EL (cell line): ENCODE measurements around the gene USH2A.
A peak's percentile ranks its signal among the peaks of the same experiment; 100 is the strongest.

ENCODE experiments used
- DNase-seq: peaks from one replicate; pipeline ENCODE4 v3.0.0-alpha.2; 2016

USH2A gene

DNA sequence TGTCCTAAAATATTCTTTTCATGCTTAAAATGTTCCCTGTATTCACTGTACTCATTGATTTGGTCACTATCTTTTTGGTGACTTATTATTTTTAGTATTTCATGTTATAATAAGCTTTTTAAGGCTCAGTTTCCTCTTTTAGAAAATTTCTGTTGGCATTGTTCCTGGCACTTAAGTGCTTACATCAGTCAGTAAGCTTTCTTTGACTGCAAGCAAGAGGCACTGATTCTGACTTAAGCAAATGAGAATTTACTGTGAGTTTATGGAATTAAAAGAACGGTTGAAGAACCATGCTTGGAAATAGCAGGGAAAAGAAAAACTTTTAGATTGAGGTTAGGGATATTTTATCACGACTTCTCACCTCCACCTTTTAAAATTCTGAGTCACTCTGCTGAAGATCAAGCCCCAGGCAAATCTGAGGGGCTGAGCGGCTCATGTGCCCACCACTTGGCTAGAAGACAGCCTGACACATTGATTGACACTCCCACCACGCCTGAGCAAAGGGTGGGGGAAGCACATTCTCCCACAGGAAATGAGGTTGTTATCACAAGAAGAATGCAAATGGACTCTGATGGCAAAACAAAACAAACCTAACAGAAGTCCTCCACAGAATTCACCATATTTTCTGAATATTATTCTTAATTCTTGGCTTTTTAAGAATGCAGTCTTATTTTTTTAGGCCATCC lies 753.3 kb downstream of the USH2A start:
- peak; percentile 14 for DNase-seq

GRCh38 chr1:215667761-215668160 lies 755.5 kb downstream of the USH2A start:
- no peak for DNase-seq

GRCh38 chr1:215665215-215665614 lies 758.0 kb downstream of the USH2A start:
- peak; percentile 92 for DNase-seq

- DNase-seq, result no peak
These were observed 762.2 kb downstream of the USH2A start for GRCh38 chr1:215661033-215661432.

DNA sequence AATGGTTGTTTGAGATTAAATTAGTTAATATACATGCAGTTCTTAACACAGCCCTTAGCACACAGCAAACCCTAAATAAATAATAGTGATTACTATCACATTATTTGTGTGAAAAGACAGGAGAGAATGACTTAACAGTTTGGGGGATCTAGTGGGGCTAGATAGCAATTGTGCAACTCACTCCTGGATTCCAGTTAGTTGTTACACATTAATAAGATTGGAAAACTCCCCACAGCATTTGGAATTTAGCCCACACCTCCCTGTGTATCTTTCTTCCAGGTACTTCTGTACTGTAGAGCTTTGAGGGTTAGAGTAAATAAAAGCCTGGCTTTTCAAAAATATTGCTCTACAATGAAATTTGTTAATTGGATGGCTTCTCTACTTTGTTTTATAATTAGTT lies 763.0 kb downstream of the USH2A start:
- no peak for DNase-seq

- no peak for DNase-seq
These were observed 766.2 kb downstream of the USH2A start for GRCh38 chr1:215657047-215657446.

GRCh38 chr1:215652371-215652770 lies 770.9 kb downstream of the USH2A start:
- DNase-seq, result no peak

DNA sequence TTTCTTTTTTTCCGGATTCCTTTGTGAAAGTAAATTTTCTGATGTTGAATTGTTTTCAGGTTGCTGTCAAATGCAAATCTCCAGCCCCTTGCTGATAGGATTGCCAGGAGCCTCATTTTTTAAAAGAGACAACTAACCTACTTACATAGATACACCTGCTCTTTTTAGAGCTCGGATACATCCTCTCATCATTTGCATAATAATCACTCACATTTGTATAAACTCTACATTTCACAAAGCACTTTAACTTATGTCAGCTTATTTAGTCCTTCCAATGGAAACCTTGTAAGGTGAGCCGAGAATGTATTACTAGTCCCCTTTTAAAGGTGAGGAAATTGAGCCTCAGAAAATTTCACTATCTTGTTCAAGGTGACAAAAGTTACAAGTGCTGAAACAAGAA lies 771.4 kb downstream of the USH2A start:
- no peak for DNase-seq

- DNase-seq, result no peak
These were observed 772.6 kb downstream of the USH2A start for GRCh38 chr1:215650446-215651149.

DNA sequence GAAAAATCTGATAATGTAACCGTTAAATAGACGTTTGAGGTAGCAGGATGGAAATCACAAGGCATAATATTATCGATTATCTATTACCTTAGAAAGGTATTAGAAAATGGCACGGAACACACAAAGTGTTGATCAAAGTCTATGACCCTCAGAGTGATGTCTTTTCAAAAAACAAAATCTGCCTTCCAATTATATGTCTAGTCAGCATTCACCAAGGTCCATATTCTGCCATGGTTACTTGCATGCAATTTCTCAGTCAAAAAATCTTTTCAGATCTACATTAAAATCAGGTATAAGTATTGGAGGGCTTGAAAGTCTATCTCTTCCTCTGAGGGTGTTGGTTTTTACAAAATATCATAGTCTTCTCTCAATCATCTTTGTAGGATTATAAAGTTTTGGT lies 774.3 kb downstream of the USH2A start:
- no peak for DNase-seq

DNA sequence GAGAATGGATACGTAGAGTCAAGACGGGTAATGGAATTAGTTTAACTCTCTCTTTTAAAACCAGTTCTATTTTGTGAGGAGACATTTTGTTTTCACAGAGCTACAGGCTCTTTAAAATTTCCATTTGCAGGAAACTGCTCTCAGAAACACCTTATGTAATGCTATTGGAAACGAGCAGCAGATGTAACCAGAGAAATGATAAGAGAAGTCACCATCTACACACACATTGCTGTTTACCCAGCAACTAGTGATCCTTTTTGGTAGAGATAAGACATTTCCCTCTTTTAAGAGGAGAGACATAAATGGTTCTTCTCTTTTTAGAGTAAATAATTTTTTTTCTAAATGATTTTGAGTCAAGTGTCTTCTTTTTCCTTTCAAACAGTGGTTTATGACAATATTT lies 775.5 kb downstream of the USH2A start:
- DNase-seq, result no peak

GRCh38 chr1:215645861-215646260 lies 777.4 kb downstream of the USH2A start:
- no peak for DNase-seq

DNA sequence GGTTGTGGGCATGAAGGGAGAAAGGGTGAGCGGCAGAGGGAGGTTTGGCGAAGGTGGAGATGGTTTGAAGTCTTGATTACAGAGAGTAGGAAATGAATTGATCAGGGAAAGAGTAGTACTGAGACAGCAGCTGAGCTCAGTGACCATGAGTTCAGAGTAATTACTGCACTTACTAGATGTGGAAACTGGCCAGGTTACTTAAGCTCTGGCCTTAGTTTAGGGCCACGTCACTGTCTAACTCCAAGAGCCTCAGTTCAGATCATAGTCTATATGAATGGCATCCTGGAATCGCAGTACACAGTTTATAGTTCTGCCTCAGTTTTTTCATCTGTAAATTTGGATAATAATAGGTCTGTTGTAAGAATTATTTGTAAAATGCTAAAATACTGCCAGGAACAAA lies 778.1 kb downstream of the USH2A start:
- DNase-seq, result no peak

GRCh38 chr1:215643592-215644321 lies 779.5 kb downstream of the USH2A start:
- no peak for DNase-seq

GRCh38 chr1:215640429-215641148 lies 782.7 kb downstream of the USH2A start:
- no peak for DNase-seq

DNA sequence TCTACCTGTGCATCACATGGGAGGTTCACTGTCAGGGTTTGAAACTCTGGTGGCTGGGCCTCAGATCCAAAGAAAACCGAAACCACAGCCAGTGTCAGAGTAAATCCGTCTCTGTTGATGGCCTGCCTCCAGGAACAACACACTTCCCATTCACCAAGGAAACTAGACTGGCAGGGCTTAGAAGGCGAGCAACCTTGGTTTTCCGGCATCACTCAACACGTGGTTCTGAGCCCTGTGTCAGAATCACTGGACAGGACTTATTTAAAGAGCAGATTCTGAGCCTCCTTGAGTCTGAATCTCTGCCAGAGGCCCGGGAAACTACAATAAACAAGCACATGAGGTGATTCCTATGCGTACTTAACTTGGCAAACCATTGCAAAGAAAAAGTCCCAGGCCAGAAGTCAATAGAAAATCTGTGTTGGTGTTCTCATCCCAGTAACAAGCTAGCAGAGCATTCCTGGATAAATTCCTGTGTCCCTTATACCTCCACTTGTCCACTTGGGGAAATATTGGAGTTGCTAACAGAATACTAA lies 786.1 kb downstream of the USH2A start:
- peak; percentile 43 for DNase-seq

- DNase-seq, result peak; percentile 79
These were observed 786.8 kb downstream of the USH2A start for GRCh38 chr1:215636258-215636965.

GRCh38 chr1:215635827-215636226 lies 787.4 kb downstream of the USH2A start:
- DNase-seq, result no peak

DNA sequence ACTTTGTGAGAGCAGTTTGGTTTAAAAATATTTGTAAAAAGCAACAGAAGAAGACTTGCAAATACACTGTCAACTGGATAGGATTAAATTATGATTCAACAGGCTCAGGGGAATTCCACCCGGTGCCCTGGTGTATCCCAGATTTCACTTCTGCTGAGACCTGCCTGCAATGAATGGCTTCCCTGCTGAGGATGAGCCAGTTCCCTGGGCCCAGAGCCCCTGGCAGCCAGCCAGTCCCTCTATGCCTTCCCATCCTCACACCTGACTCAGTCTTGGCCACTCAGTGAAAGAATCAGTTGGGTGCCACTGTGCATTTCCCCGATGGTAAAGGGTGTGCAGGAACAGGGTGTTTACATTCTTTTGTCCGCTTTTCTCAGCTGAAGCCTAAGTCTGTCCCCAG lies 791.8 kb downstream of the USH2A start:
- DNase-seq, result peak; percentile 63

DNA sequence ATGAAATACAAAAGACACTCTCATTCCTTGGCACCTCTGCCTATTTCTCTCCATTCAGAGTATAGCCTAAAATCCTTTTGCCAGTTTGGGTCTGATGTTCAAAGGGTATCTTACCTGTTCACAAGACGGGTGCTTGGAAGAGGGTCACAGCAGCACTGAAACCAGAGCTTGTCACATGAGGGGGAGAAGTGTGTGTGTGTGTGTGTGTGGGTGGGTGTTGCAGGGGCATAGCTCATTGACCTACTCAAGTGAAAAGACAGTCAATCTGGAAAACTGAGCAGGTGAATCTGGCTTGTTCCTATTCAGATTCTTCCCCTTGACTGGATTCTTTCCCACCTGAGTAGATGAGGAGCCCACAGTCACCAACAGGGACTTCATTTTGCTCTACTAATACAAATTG lies 792.2 kb downstream of the USH2A start:
- no peak for DNase-seq

DNA sequence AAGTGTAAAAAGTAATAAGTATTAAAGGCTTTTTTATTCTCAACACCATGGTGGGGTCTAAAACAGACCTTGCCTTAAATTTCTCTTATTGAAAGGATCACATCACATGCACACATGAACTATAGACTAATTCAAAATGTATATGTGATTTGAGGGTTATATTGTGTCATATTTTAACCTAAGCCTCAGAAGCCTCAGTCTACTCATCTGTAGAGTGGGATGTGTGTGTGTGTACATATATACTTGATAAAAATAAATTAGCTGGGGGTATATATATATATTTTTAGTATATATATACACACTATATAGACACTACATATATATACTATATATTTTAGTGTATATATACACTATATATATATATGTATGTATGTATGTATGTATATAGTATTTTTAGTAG lies 797.3 kb downstream of the USH2A start:
- no peak for DNase-seq

- no peak for DNase-seq
These were observed 800.1 kb downstream of the USH2A start for GRCh38 chr1:215623162-215623561.
